SK-N-SH (cell line): Measurements from ENCODE around the gene SOX21. TPM values are rescaled to one million over a fixed set of nuclear protein-coding genes. Genes with fewer than 3 reads are reported as not detected.

ENCODE experiments used
- CTCF ChIA-PET: fragments of 300-600, 350-600 bp; formaldehyde crosslinking; extraction: SDS; loops from one replicate; lab custom pipeline; 2021; lab: Yijun Ruan, JAX
- POLR2A ChIA-PET: fragments of 350-600 bp; sonication (Branson Sonifier 250); formaldehyde crosslinking; extraction: SDS; loops from one replicate; lab custom pipeline; 2020; ENCODE audit warnings: antibody characterized with exemption, inconsistent platforms; lab: Yijun Ruan, JAX
- DNase-seq: peaks from one replicate; pipeline ENCODE4 v3.0.0; 2012
- H2AFZ ChIP-seq: fragments of 200-600 bp; sonication (generic); 2 replicates; pipeline ENCODE4 v1.8.1; 2016; ENCODE audit warnings: antibody characterized with exemption, mild to moderate bottlenecking, low read depth
- H3F3A ChIP-seq: fragments of 200-600 bp; sonication (generic); replicated peaks from 2 replicates; pipeline ENCODE3; 2016; ENCODE audit warnings: antibody characterized with exemption, mild to moderate bottlenecking; ENCODE audit not compliant: insufficient read depth
- H3K27ac ChIP-seq, 2 experiments: fragments of 200-500 bp in 1 of 2; fragments of 200-600 bp in 1 of 2; sonication (Bioruptor generic) in 1 of 2; sonication (generic), shearing (Covaris generic) in 1 of 2; 2 replicates each; pipeline versions ENCODE4 v1.5.1 to v1.6.1; 2014 to 2016; ENCODE audit warnings: low read depth in 2 of 2, inconsistent platforms in 1 of 2, low read length in 1 of 2, mild to moderate bottlenecking in 1 of 2, mixed read lengths in 1 of 2
- H3K27me3 ChIP-seq: fragments of 200-600 bp; sonication (generic), shearing (Covaris generic); 2 replicates; pipeline ENCODE4 v1.6.1; 2016; ENCODE audit warnings: mixed run types; ENCODE audit not compliant: insufficient read depth
- H3K36me3 ChIP-seq, 2 experiments: fragments of 200-500 bp in 1 of 2; fragments of 200-600 bp in 1 of 2; sonication (Bioruptor generic) in 1 of 2; sonication (generic) in 1 of 2; replicated peaks in 1 of 2; 2 replicates each; pipeline versions ENCODE3 to v1.5.1; 2014 to 2016; ENCODE audit warnings: low read length in 1 of 2, mild to moderate bottlenecking in 1 of 2; ENCODE audit not compliant: insufficient read depth in 2 of 2, control insufficient read depth in 1 of 2
- H3K4me1 ChIP-seq, 2 experiments: fragments of 200-500 bp in 1 of 2; fragments of 200-600 bp in 1 of 2; sonication (Bioruptor generic) in 1 of 2; sonication (generic), shearing (Covaris generic) in 1 of 2; 2 replicates each; pipeline versions ENCODE4 v1.5.1 to v1.6.1; 2014 to 2016; ENCODE audit warnings: low read depth in 1 of 2, low read length in 1 of 2, mixed run types in 1 of 2; ENCODE audit not compliant: insufficient read depth in 2 of 2, control insufficient read depth in 1 of 2
- H3K4me2 ChIP-seq: fragments of 200-600 bp; sonication (generic), shearing (Covaris generic); 2 replicates; pipeline ENCODE4 v1.6.1; 2017; ENCODE audit warnings: mixed run types
- H3K4me3 ChIP-seq, 2 experiments: fragments of 200-500 bp in 1 of 2; fragments of 200-600 bp in 1 of 2; sonication (Bioruptor generic) in 1 of 2; sonication (generic), shearing (Covaris generic) in 1 of 2; 2 replicates each; pipeline versions ENCODE4 v1.5.1 to v1.8.1; 2014 to 2016; ENCODE audit warnings: low read depth in 2 of 2, inconsistent platforms in 1 of 2, low read length in 1 of 2, mild to moderate bottlenecking in 1 of 2, mixed read lengths in 1 of 2, moderate library complexity in 1 of 2
- H3K79me2 ChIP-seq: fragments of 200-600 bp; sonication (generic); 2 replicates; pipeline ENCODE4 v1.8.1; 2017; ENCODE audit warnings: mild to moderate bottlenecking; ENCODE audit not compliant: insufficient read depth
- H3K9ac ChIP-seq: fragments of 200-600 bp; sonication (generic); 2 replicates; pipeline ENCODE4 v1.6.1; 2017; ENCODE audit warnings: mixed run types
- H3K9me2 ChIP-seq: fragments of 200-600 bp; sonication (generic); 2 replicates; pipeline ENCODE4 v1.6.1; 2017; ENCODE audit warnings: mixed run types
- H3K9me3 ChIP-seq: fragments of 200-600 bp; sonication (generic); 2 replicates; pipeline ENCODE4 v1.6.1; 2017; ENCODE audit warnings: mixed run types, mild to moderate bottlenecking, moderate library complexity
- H4K20me1 ChIP-seq: fragments of 200-600 bp; sonication (generic); 2 replicates; pipeline ENCODE4 v1.6.1; 2017; ENCODE audit warnings: mild to moderate bottlenecking, mixed run types; ENCODE audit not compliant: insufficient read depth
- CHD2 ChIP-seq: fragments of 150-350 bp; IDR thresholded peaks from 2 replicates; pipeline ENCODE4 v1.6.1; 2018; ENCODE audit warnings: low read length; ENCODE audit not compliant: partially characterized antibody
- ELF1 ChIP-seq: IDR thresholded peaks from 2 replicates; pipeline ENCODE4 v1.4.0; 2012
- EP300 ChIP-seq, 2 experiments: IDR thresholded peaks; 2 replicates each; pipeline versions ENCODE4 v1.4.0 to v1.6.1; 2012; ENCODE audit warnings: borderline replicate concordance in 1 of 2, low read depth in 1 of 2, low read length in 1 of 2
- EZH2phosphoT487 ChIP-seq: fragments of 200-600 bp; sonication (generic); IDR thresholded peaks from 2 replicates; pipeline ENCODE4 v1.6.1; 2017; ENCODE audit warnings: low read depth, mixed run types, mild to moderate bottlenecking, antibody characterized with exemption, moderate library complexity, borderline replicate concordance
- GATA2 ChIP-seq: sonication (generic); formaldehyde crosslinking; IDR thresholded peaks from 2 replicates; pipeline ENCODE4 v1.5.0; 2020; ENCODE audit warnings: mild to moderate bottlenecking, missing genetic modification reagents
- JUND ChIP-seq: IDR thresholded peaks from 2 replicates; pipeline ENCODE4 v1.4.0; 2012
- MEF2A ChIP-seq: IDR thresholded peaks from 2 replicates; pipeline ENCODE4 v1.4.0; 2012; ENCODE audit warnings: low read depth, borderline replicate concordance
- MXI1 ChIP-seq: IDR thresholded peaks from 2 replicates; pipeline ENCODE4 v1.6.1; 2012; ENCODE audit warnings: mild to moderate bottlenecking, low read depth, low read length, improper control_type of control experiment
- NFIC ChIP-seq: IDR thresholded peaks from 2 replicates; pipeline ENCODE4 v1.4.0; 2012; ENCODE audit warnings: borderline replicate concordance
- RAD21 ChIP-seq: IDR thresholded peaks from 2 replicates; pipeline ENCODE4 v1.6.1; 2012; ENCODE audit warnings: mild to moderate bottlenecking, low read length
- RCOR1 ChIP-seq: fragments of 150-350 bp; IDR thresholded peaks from 2 replicates; pipeline ENCODE4 v1.6.1; 2017; ENCODE audit warnings: antibody characterized with exemption, low read length
- RXRA ChIP-seq: IDR thresholded peaks from 2 replicates; pipeline ENCODE4 v1.4.0; 2012; ENCODE audit warnings: low read depth, mild to moderate bottlenecking, borderline replicate concordance
- SIN3A ChIP-seq: IDR thresholded peaks from 2 replicates; pipeline ENCODE4 v1.6.1; 2012; ENCODE audit warnings: low read depth, mild to moderate bottlenecking, low read length, moderate library complexity, borderline replicate concordance
- SMC3 ChIP-seq: IDR thresholded peaks from 2 replicates; pipeline ENCODE4 v1.6.1; 2012; ENCODE audit warnings: low read depth, low read length, improper control_type of control experiment
- TEAD4 ChIP-seq: IDR thresholded peaks from 2 replicates; pipeline ENCODE4 v1.4.0; 2012; ENCODE audit warnings: mild to moderate bottlenecking, borderline replicate concordance; ENCODE audit not compliant: insufficient read depth
- YY1 ChIP-seq: IDR thresholded peaks from 2 replicates; pipeline ENCODE4 v1.4.0; 2012; ENCODE audit warnings: low read depth, mild to moderate bottlenecking
- WGBS: methylation state at CpG from one replicate; pipeline ENCODE4 v1.1.6; 2017; ENCODE audit warnings: low lambda C conversion rate; 5-methylcytosine and 5-hydroxymethylcytosine counted together
- polyA plus RNA-seq, 3 experiments: library from polyadenylated mRNA; depleted of rRNA; stranded (reverse); fragments of >200 nt; gene quantifications; 2 replicates each; pipeline ENCODE4 v1.2.3, GENCODE V29; 2012
- TF ChIP-seq, protein P1 (sequence below): IDR thresholded peaks from 2 replicates; pipeline ENCODE4; 2012
- TF ChIP-seq, protein P2 (sequence below): fragments of 150-350 bp; IDR thresholded peaks from 2 replicates; pipeline ENCODE4 v1.6.1; 2017; ENCODE audit warnings: antibody characterized with exemption, low read length, low read depth, borderline replicate concordance
- TF ChIP-seq, protein P3 (sequence below): fragments of 200-600 bp; sonication (generic); IDR thresholded peaks from 2 replicates; pipeline ENCODE4 v1.6.1; 2017; ENCODE audit warnings: antibody characterized with exemption, mild to moderate bottlenecking, moderate library complexity
- TF ChIP-seq, protein P4 (sequence below): fragments of 150-350 bp; IDR thresholded peaks from 2 replicates; pipeline ENCODE4 v1.6.1; 2016; ENCODE audit warnings: mild to moderate bottlenecking, low read depth, low read length

SOX21 gene
- polyA plus RNA-seq, 1 of the 3 experiments (the other 2 are of a cell fraction) = not detected

GRCh38 chr13:94674609-94675348, 37.6 kb downstream of the SOX21 start:
- peak; percentile 52 for DNase-seq
- H3K9ac ChIP-seq = no peak overlapping the region
- WGBS = 26% methylated on average over 5 of the region's 5 CpGs
- H3K27me3 ChIP-seq = peaks cover 4% of the 10 kb centered on the region; the same call in 1 of the 2 replicates
- H4K20me1 ChIP-seq = no peaks in the 10 kb centered on the region
- no peaks in the 10 kb centered on the region for H3F3A ChIP-seq
- POLR2A ChIA-PET = no interaction called here
- CTCF ChIA-PET = interaction anchor here (0.6 to 3.2 kb wide), 38 partner anchors 9 to 748 kb away, joined by 3 to 36 read pairs (median 4); no protein-coding TSS in a partner anchor
- no peaks in the 10 kb centered on the region for H3K4me1 ChIP-seq
- TF ChIP-seq GATA2 (CRISPR knock-in tag) (no peak), RXRA (no peak), CHD2 (no peak), NFIC (no peak), YY1 (no peak), RAD21 (peak; percentile 73), SIN3A (no peak), MEF2A (no peak), EZH2phosphoT487 (no peak), EP300 (IDR thresholded peaks at IDR 0.05; ENCODE audit: borderline replicate concordance in 1 of 2, low read depth in 1 of 2, low read length in 1 of 2) (no peak), JUND (no peak), MXI1 (no peak), ELF1 (no peak), SMC3 (peak; percentile 59), RCOR1 (no peak), TEAD4 (no peak)
- TF ChIP-seq, protein P1, sequence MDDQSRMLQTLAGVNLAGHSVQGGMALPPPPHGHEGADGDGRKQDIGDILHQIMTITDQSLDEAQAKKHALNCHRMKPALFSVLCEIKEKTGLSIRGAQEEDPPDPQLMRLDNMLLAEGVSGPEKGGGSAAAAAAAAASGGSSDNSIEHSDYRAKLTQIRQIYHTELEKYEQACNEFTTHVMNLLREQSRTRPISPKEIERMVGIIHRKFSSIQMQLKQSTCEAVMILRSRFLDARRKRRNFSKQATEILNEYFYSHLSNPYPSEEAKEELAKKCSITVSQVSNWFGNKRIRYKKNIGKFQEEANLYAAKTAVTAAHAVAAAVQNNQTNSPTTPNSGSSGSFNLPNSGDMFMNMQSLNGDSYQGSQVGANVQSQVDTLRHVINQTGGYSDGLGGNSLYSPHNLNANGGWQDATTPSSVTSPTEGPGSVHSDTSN = no peak
- TF ChIP-seq, protein P2, sequence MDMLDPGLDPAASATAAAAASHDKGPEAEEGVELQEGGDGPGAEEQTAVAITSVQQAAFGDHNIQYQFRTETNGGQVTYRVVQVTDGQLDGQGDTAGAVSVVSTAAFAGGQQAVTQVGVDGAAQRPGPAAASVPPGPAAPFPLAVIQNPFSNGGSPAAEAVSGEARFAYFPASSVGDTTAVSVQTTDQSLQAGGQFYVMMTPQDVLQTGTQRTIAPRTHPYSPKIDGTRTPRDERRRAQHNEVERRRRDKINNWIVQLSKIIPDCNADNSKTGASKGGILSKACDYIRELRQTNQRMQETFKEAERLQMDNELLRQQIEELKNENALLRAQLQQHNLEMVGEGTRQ = no peak
- TF ChIP-seq, protein P3, sequence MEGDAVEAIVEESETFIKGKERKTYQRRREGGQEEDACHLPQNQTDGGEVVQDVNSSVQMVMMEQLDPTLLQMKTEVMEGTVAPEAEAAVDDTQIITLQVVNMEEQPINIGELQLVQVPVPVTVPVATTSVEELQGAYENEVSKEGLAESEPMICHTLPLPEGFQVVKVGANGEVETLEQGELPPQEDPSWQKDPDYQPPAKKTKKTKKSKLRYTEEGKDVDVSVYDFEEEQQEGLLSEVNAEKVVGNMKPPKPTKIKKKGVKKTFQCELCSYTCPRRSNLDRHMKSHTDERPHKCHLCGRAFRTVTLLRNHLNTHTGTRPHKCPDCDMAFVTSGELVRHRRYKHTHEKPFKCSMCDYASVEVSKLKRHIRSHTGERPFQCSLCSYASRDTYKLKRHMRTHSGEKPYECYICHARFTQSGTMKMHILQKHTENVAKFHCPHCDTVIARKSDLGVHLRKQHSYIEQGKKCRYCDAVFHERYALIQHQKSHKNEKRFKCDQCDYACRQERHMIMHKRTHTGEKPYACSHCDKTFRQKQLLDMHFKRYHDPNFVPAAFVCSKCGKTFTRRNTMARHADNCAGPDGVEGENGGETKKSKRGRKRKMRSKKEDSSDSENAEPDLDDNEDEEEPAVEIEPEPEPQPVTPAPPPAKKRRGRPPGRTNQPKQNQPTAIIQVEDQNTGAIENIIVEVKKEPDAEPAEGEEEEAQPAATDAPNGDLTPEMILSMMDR = peak; percentile 83
- TF ChIP-seq, protein P4, sequence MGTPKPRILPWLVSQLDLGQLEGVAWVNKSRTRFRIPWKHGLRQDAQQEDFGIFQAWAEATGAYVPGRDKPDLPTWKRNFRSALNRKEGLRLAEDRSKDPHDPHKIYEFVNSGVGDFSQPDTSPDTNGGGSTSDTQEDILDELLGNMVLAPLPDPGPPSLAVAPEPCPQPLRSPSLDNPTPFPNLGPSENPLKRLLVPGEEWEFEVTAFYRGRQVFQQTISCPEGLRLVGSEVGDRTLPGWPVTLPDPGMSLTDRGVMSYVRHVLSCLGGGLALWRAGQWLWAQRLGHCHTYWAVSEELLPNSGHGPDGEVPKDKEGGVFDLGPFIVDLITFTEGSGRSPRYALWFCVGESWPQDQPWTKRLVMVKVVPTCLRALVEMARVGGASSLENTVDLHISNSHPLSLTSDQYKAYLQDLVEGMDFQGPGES = no peak
- H3K4me2 ChIP-seq = no peak overlapping the region
- no peaks in the 10 kb centered on the region for H3K9me2 ChIP-seq
- H2AFZ ChIP-seq = no peak overlapping the region
- no peaks in the 10 kb centered on the region for H3K9me3 ChIP-seq
- no peaks in the 10 kb centered on the region for H3K36me3 ChIP-seq
- H3K79me2 ChIP-seq = no peaks in the 10 kb centered on the region
- H3K27ac ChIP-seq = no peak overlapping the region
- no peak overlapping the region for H3K4me3 ChIP-seq
